Neuron (in vitro differentiated cells): Measurements from ENCODE around the gene PRCP.

Experiments
- H2AFZ ChIP-seq: one replicate; pipeline ENCODE4 v1.6.1; 2013; ENCODE audit warnings: low read depth, mild to moderate bottlenecking, inconsistent platforms, low read length, moderate library complexity
- H3K27me3 ChIP-seq: one replicate; pipeline ENCODE4 v1.6.1; 2013; ENCODE audit warnings: low read length; ENCODE audit not compliant: insufficient read depth
- H3K36me3 ChIP-seq: one replicate; pipeline ENCODE4 v1.6.1; 2013; ENCODE audit warnings: low read length; ENCODE audit not compliant: insufficient read depth
- H3K4me1 ChIP-seq: one replicate; pipeline ENCODE4 v1.6.1; 2013; ENCODE audit warnings: low read length; ENCODE audit not compliant: insufficient read depth
- H3K4me3 ChIP-seq: 2 replicates; pipeline ENCODE4 v1.5.1; 2013; ENCODE audit warnings: mild to moderate bottlenecking, low read length, moderate library complexity
- H3K9me3 ChIP-seq: one replicate; pipeline ENCODE4 v1.6.1; 2013; ENCODE audit warnings: low read length

PRCP gene

GRCh38 chr11:82874646-82875523, 25.3 kb downstream of the PRCP start:
- no peak overlapping the region for H3K4me3 ChIP-seq
- H3K27me3 ChIP-seq = no peaks in the 10 kb centered on the region
- no peaks in the 10 kb centered on the region for H3K36me3 ChIP-seq
- no peaks in the 10 kb centered on the region for H3K4me1 ChIP-seq
- peaks cover 6% of the 10 kb centered on the region for H3K9me3 ChIP-seq
- no peak overlapping the region for H2AFZ ChIP-seq

- Histone ChIP-seq H3K4me1 (no peaks in the 10 kb centered on the region), H3K4me3 (no peak overlapping the region), H3K27me3 (no peaks in the 10 kb centered on the region), H2AFZ (no peak overlapping the region), H3K9me3 (peaks cover 6% of the 10 kb centered on the region), H3K36me3 (no peaks in the 10 kb centered on the region)
These were observed 26.3 kb downstream of the PRCP start for GRCh38 chr11:82873919-82874333.

GRCh38 chr11:82872377-82873150, 27.7 kb downstream of the PRCP start:
- Histone ChIP-seq H3K4me3 (no peak overlapping the region), H3K4me1 (no peaks in the 10 kb centered on the region), H2AFZ (no peak overlapping the region), H3K27me3 (no peaks in the 10 kb centered on the region), H3K36me3 (no peaks in the 10 kb centered on the region), H3K9me3 (peaks cover 6% of the 10 kb centered on the region)

- Histone ChIP-seq H3K4me3 (no peak overlapping the region), H3K4me1 (no peaks in the 10 kb centered on the region), H3K27me3 (no peaks in the 10 kb centered on the region), H3K36me3 (no peaks in the 10 kb centered on the region), H2AFZ (no peak overlapping the region), H3K9me3 (peaks cover 5% of the 10 kb centered on the region)
These were observed 28.6 kb downstream of the PRCP start for GRCh38 chr11:82871646-82872045.

GRCh38 chr11:82869657-82870056, 30.6 kb downstream of the PRCP start:
- Histone ChIP-seq H3K27me3 (no peaks in the 10 kb centered on the region), H3K4me1 (no peaks in the 10 kb centered on the region), H3K36me3 (no peaks in the 10 kb centered on the region), H2AFZ (no peak overlapping the region), H3K9me3 (no peaks in the 10 kb centered on the region), H3K4me3 (no peak overlapping the region)

- no peak overlapping the region for H3K4me3 ChIP-seq
- no peaks in the 10 kb centered on the region for H3K9me3 ChIP-seq
- no peak overlapping the region for H2AFZ ChIP-seq
- no peaks in the 10 kb centered on the region for H3K4me1 ChIP-seq
- no peaks in the 10 kb centered on the region for H3K27me3 ChIP-seq
- no peaks in the 10 kb centered on the region for H3K36me3 ChIP-seq
These were observed 32.6 kb downstream of the PRCP start for GRCh38 chr11:82867495-82868082.

GRCh38 chr11:82865841-82866240, 34.4 kb downstream of the PRCP start:
- Histone ChIP-seq H3K4me1 (no peaks in the 10 kb centered on the region), H3K9me3 (no peaks in the 10 kb centered on the region), H3K36me3 (no peaks in the 10 kb centered on the region), H2AFZ (no peak overlapping the region), H3K27me3 (no peaks in the 10 kb centered on the region), H3K4me3 (no peak overlapping the region)

GRCh38 chr11:82864268-82864667, 36.0 kb downstream of the PRCP start:
- no peaks in the 10 kb centered on the region for H3K36me3 ChIP-seq
- no peaks in the 10 kb centered on the region for H3K9me3 ChIP-seq
- H3K4me3 ChIP-seq = no peak overlapping the region

GRCh38 chr11:82863209-82863608, 37.0 kb downstream of the PRCP start:
- H3K9me3 ChIP-seq = no peaks in the 10 kb centered on the region
- no peak overlapping the region for H3K4me3 ChIP-seq
- H3K36me3 ChIP-seq = no peaks in the 10 kb centered on the region
- no peaks in the 10 kb centered on the region for H3K4me1 ChIP-seq
- H3K27me3 ChIP-seq = no peaks in the 10 kb centered on the region
- H2AFZ ChIP-seq = no peak overlapping the region

More at GRCh38 chr11:82864268-82864667, 36.0 kb downstream of the PRCP start:
- Histone ChIP-seq H3K4me1 (no peaks in the 10 kb centered on the region), H3K27me3 (no peaks in the 10 kb centered on the region), H2AFZ (no peak overlapping the region)

GRCh38 chr11:82862379-82862778, 37.9 kb downstream of the PRCP start:
- H2AFZ ChIP-seq = no peak overlapping the region

GRCh38 chr11:82859750-82860149, 40.5 kb downstream of the PRCP start:
- Histone ChIP-seq H3K9me3 (no peaks in the 10 kb centered on the region), H2AFZ (no peak overlapping the region), H3K4me1 (no peaks in the 10 kb centered on the region), H3K4me3 (no peak overlapping the region), H3K36me3 (no peaks in the 10 kb centered on the region), H3K27me3 (no peaks in the 10 kb centered on the region)

More at GRCh38 chr11:82862379-82862778, 37.9 kb downstream of the PRCP start:
- Histone ChIP-seq H3K4me3 (no peak overlapping the region), H3K36me3 (no peaks in the 10 kb centered on the region), H3K4me1 (no peaks in the 10 kb centered on the region), H3K27me3 (no peaks in the 10 kb centered on the region), H3K9me3 (no peaks in the 10 kb centered on the region)

- H3K9me3 ChIP-seq = peaks cover 2% of the 10 kb centered on the region
- H2AFZ ChIP-seq = no peak overlapping the region
- no peaks in the 10 kb centered on the region for H3K27me3 ChIP-seq
- H3K36me3 ChIP-seq = no peaks in the 10 kb centered on the region
- no peaks in the 10 kb centered on the region for H3K4me1 ChIP-seq
- no peak overlapping the region for H3K4me3 ChIP-seq
These were observed 41.6 kb downstream of the PRCP start for GRCh38 chr11:82858556-82859091.

GRCh38 chr11:82858133-82858532, 42.1 kb downstream of the PRCP start:
- H3K4me1 ChIP-seq = no peaks in the 10 kb centered on the region
- H2AFZ ChIP-seq = no peak overlapping the region
- H3K27me3 ChIP-seq = no peaks in the 10 kb centered on the region
- no peak overlapping the region for H3K4me3 ChIP-seq
- H3K36me3 ChIP-seq = no peaks in the 10 kb centered on the region
- peaks cover 2% of the 10 kb centered on the region for H3K9me3 ChIP-seq
